NOMO-1 treated with DMSO at 0.1 percent for 48 hours (cell line): ENCODE data around the gene IFIH1.

Experiments
- DNase-seq: peaks from one replicate; lab custom pipeline; 2025; ENCODE audit not compliant: unreplicated experiment; lab: John Stamatoyannopoulos, UW

IFIH1 gene

GRCh38 chr2:162219426-162219825, 99.1 kb downstream of the IFIH1 start:
- DNase-seq, result no peak

DNA sequence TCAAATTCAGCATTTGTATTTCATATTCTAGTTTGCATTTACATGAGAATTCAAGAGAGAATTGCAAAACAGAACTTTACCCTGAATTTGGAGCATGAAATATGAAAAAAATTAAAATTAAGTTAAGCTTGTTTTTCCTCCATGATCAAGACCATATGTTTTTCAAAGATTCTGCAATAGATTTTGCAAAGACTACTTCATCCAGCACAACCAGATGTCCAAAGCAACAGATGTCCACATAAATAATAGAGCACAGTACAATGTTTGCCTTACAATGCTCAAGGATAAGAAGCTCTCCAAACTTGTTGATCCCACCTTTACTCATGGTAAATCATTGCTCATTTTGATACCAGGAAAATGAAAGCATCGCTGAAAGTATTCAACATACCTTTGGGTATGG, 100.9 kb downstream of the IFIH1 start:
- DNase-seq, result no peak
